Cerebellar nuclear complex (tissue), 1 donor: ENCODE measurements around the gene NUDT4B.
"Not testable (repeated sequence)": the region's sequence is repeated elsewhere in the genome, so short reads cannot be mapped to it uniquely, and the experiment has no call there.

Source experiments
- DNase-seq, 2 experiments: peaks; one replicate each; lab custom pipeline; 2025; lab: John Stamatoyannopoulos, UW

The NUDT4B gene

DNA sequence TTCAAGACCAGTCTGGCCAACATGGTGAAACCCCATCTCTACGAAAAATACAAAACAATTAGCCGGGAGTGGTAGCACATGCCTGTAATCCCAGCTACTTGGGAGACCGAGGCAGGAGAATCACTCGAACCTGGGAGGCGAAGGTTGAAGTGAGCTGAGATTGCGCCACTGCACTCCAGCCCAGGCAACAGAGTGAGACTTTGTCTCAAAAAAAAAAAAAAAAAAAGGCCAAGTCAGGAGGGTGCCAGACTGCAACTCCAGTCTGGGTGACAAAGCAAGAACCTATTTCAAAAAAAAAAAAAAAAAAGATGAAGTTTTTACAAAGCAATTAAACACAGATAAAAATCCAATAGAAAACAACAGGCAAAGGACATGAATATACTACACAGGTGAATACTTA is 9.9 kb upstream of the NUDT4B start:
- DNase-seq = not testable (repeated sequence)

DNA sequence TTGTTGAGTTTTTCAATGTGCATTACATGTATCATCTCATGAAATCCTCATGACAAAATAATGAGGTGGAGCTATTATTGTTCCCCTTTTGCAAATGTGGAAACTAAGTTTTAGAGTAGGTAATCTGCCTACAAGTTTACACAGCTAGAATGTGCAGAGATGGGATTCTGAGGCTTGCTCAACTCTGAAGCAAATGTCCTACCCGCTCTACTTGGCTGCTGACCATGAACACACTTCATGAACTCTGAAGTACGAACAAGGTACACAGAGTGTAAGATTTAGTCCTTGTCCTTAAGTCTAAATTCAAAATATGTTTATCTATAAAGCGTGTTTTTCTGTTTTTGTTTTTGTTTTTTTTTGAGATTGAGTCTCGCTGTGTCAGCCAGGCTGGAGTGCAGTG is 5.4 kb upstream of the NUDT4B start:
- not testable (repeated sequence) for DNase-seq

- not testable (repeated sequence) for DNase-seq
Measured at GRCh38 chr1:148743726-148744720, 4.6 kb upstream of the NUDT4B start.

- DNase-seq = not testable (repeated sequence)
Measured at GRCh38 chr1:148749335-148749681, 734 bp downstream of the NUDT4B start.

DNA sequence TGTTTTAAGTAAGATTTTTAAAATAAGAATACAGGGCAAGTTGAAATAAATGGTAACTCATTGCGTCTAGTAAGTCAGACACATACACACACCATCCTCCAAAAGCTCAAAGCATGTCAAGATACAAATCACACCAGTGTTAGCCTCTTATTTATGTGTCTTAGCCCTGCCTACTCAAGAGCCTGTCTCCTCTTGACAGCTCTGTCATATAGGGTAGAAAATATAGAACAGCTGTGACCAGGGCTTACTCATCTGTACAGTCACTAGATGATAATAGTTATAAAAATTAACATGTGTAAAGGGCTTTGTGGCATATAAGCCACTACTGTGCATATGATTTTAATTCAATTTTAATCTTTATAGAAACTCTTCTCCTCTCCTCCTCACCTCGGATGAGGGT is 7.7 kb downstream of the NUDT4B start:
- DNase-seq = not testable (repeated sequence)

GRCh38 chr1:148757446-148757845 is 8.9 kb downstream of the NUDT4B start:
- DNase-seq = not testable (repeated sequence)

GRCh38 chr1:148758412-148758811 is 9.8 kb downstream of the NUDT4B start:
- not testable (repeated sequence) for DNase-seq

GRCh38 chr1:148758925-148759324 is 10.4 kb downstream of the NUDT4B start:
- not testable (repeated sequence) for DNase-seq

GRCh38 chr1:148759749-148760148 is 11.2 kb downstream of the NUDT4B start:
- DNase-seq = not testable (repeated sequence)

DNA sequence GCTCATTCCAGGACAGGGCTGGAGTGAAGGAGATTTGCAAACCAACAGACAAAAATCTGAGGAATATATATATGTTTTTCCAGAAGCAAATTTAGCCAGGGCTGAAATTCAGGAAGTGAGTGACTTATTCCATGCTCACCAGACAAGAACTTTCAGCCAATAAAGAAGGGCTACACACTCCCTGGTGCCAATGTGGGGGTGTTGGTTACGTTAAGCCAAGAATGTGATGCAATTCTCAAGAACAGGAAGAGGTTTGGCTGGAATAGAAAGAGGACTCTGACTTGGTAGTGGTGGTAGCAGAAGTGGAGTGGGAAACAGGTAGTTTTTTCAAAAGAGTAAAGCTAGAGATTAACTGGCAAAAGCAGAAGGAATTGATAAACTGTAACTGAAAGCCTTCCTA is 11.6 kb downstream of the NUDT4B start:
- not testable (repeated sequence) for DNase-seq

GRCh38 chr1:148761360-148761759 is 12.8 kb downstream of the NUDT4B start:
- not testable (repeated sequence) for DNase-seq

GRCh38 chr1:148765238-148766019 is 16.9 kb downstream of the NUDT4B start:
- not testable (repeated sequence) for DNase-seq

DNA sequence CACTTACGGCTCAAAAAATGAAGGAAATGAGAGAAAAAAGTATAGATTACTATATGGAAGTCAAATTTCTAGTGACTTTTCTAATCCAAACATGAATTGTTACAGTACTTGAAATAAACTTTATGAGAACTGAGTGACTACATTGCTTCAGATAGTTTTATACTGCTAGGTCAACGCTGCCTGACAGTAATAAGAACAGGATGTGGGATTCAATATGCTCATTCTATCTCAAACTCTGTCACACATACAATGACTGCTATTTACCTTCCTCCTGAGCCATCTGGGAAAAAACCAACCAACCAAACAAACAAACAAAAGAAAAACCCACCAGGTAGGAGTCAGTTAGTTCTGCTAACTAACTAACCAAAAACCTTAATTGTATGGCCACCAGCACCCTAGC is 20.0 kb downstream of the NUDT4B start:
- not testable (repeated sequence) for DNase-seq

- DNase-seq = not testable (repeated sequence)
Measured at GRCh38 chr1:148769495-148769894, 20.9 kb downstream of the NUDT4B start.

- not testable (repeated sequence) for DNase-seq
Measured at GRCh38 chr1:148773690-148774089, 25.1 kb downstream of the NUDT4B start.

GRCh38 chr1:148774102-148774501 is 25.5 kb downstream of the NUDT4B start:
- DNase-seq = not testable (repeated sequence)

GRCh38 chr1:148775263-148775662 is 26.7 kb downstream of the NUDT4B start:
- not testable (repeated sequence) for DNase-seq

DNA sequence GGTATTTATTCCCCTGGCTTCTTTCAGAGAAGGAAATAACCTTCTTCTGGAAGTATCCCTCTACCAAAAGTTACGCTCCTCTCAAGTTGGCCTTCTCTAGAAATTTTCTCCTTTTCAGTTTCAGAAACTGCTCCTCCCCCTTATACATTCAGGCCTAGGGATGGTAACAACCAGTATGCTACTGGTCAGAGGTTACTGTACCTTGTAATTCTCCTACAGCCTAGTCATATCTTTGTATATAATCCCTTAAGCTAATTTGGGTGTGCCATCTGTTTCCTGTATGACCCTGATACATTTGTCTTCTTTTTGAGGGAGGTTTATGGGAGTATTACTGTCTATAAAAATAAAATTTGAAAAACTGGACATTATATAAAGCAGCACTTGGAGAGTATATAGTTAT is 29.1 kb downstream of the NUDT4B start:
- not testable (repeated sequence) for DNase-seq

DNA sequence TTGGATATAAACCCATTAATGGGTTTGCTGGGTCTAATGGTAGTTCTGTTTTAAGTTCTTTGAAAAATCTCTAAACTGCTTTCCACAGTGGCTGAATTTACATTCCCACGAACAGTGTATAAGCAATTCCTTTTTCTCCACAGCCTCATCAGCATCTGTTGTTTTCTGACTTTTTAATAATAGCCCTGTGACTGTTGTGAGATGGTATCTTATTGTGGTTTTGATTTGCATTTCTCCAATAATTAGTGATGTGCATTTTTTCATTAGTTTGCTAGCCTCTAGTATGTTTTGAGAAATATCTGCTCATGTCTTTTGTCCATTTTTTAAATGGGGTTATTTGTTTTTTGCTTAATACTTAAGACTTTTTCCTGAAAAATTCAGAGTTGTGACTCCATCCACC is 31.8 kb downstream of the NUDT4B start:
- DNase-seq = not testable (repeated sequence)

- DNase-seq = not testable (repeated sequence)
Measured at GRCh38 chr1:148791543-148792099, 43.0 kb downstream of the NUDT4B start.

DNA sequence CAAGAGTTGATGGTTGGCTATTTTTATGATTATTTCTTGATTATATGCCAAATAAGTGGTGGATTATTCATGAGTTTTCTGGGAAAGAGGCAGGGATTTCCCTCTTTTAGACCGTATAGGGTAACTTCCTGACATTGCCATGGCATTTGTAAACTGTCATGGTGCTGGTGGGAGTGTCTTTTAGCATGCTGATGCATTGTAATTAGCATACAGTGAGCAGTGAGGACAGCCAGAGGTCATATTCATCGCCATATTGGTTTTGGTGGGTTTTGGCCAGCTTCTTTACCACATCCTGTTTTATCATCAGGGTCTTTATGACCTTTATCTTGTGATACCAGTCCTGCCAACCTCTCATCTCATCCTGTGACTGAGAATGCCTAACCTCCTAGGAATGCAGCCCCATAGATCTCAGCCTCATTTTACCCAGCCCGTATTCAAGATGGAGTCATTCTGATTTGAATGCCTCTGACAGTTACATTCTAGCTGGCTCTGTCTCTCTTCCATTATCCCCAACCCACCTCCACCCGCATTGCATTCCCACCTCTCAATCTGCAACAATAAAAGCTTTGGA is 45.3 kb downstream of the NUDT4B start:
- not testable (repeated sequence) for DNase-seq
